ENCODE data around the gene BCL11B.

DNA sequence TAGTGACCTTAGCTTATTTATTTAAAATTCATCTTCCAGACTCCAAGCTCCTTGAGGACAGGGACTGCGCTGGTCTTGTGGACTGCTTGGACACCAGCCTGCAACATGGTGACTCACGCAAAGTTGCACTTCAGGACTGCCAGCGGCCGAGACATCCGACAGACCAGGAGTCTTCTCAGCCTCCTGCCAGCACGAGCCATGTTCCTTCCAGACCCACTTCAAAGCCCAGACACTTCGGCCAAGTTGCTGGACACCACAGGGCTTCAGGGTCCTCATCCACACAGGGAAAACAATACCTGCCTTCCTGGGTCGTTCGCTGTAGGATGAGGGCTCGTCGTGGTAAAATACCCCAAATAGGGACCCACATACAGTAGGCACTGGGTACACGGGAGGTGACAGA lies 88.7 kb downstream of the BCL11B start:
- TF ChIP-seq, protein P1, sequence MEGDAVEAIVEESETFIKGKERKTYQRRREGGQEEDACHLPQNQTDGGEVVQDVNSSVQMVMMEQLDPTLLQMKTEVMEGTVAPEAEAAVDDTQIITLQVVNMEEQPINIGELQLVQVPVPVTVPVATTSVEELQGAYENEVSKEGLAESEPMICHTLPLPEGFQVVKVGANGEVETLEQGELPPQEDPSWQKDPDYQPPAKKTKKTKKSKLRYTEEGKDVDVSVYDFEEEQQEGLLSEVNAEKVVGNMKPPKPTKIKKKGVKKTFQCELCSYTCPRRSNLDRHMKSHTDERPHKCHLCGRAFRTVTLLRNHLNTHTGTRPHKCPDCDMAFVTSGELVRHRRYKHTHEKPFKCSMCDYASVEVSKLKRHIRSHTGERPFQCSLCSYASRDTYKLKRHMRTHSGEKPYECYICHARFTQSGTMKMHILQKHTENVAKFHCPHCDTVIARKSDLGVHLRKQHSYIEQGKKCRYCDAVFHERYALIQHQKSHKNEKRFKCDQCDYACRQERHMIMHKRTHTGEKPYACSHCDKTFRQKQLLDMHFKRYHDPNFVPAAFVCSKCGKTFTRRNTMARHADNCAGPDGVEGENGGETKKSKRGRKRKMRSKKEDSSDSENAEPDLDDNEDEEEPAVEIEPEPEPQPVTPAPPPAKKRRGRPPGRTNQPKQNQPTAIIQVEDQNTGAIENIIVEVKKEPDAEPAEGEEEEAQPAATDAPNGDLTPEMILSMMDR (IDR thresholded peaks at IDR 0.05): no peak
- TF ChIP-seq POLR2A (IDR thresholded peaks at IDR 0.05) (no peak), POLR2AphosphoS5 (IDR thresholded peaks at IDR 0.05; ENCODE audit: insufficient read depth in 1 of 2, low read depth in 1 of 2) (no peak)

Measured in vagina (tissue), 2 donors.